T-helper 22 cell (primary cell): ENCODE results near the gene PRRT1B.

Experiments used
- DNase-seq: peaks from one replicate; pipeline ENCODE4 v3.0.0-alpha.2; 2020; ENCODE audit warnings: low read depth

The PRRT1B gene

GRCh38 chr9:131580358-131580757, 35.0 kb downstream of the PRRT1B start:
- no peak for DNase-seq

- no peak for DNase-seq
Observed at GRCh38 chr9:131582056-131582455, 36.7 kb downstream of the PRRT1B start.

- DNase-seq, result no peak
Observed at GRCh38 chr9:131582466-131583336, 37.4 kb downstream of the PRRT1B start.

GRCh38 chr9:131583337-131583645, 38.0 kb downstream of the PRRT1B start:
- no peak for DNase-seq

GRCh38 chr9:131583836-131584555, 38.7 kb downstream of the PRRT1B start:
- DNase-seq, result no peak

GRCh38 chr9:131584858-131585257, 39.5 kb downstream of the PRRT1B start:
- DNase-seq, result no peak

- peak; percentile 19 for DNase-seq
Observed at GRCh38 chr9:131585375-131585774, 40.1 kb downstream of the PRRT1B start.

GRCh38 chr9:131587331-131587730, 42.0 kb downstream of the PRRT1B start:
- no peak for DNase-seq

GRCh38 chr9:131587906-131588305, 42.6 kb downstream of the PRRT1B start:
- no peak for DNase-seq

- DNase-seq, result no peak
Observed at GRCh38 chr9:131588396-131588795, 43.1 kb downstream of the PRRT1B start.

GRCh38 chr9:131589124-131589711, 43.9 kb downstream of the PRRT1B start:
- DNase-seq, result no peak

- no peak for DNase-seq
Observed at GRCh38 chr9:131589993-131590392, 44.7 kb downstream of the PRRT1B start.

GRCh38 chr9:131590449-131590848, 45.1 kb downstream of the PRRT1B start:
- DNase-seq, result no peak

- DNase-seq, result peak; percentile 51
Observed at GRCh38 chr9:131590907-131591844, 45.9 kb downstream of the PRRT1B start.

- DNase-seq, result no peak
Observed at GRCh38 chr9:131591845-131592208, 46.5 kb downstream of the PRRT1B start.

- DNase-seq, result no peak
Observed at GRCh38 chr9:131593091-131593820, 47.9 kb downstream of the PRRT1B start.

- DNase-seq, result no peak
Observed at GRCh38 chr9:131593936-131594665, 48.8 kb downstream of the PRRT1B start.

GRCh38 chr9:131594906-131595665, 49.8 kb downstream of the PRRT1B start:
- DNase-seq, result no peak

- no peak for DNase-seq
Observed at GRCh38 chr9:131595696-131596429, 50.5 kb downstream of the PRRT1B start.
